GM18870 (cell line): Measurements from ENCODE around the gene ZNF746.
"Not testable (repeated sequence)": the region's sequence is repeated elsewhere in the genome, so short reads cannot be mapped to it uniquely, and the experiment has no call there.

Source experiments
- ATAC-seq: cut with Tn5 transposase; IDR thresholded peaks from one replicate; pipeline ENCODE4 v1.9.1; 2021; ENCODE audit warnings: moderate library complexity; ENCODE audit not compliant: unreplicated experiment

The ZNF746 gene

GRCh38 chr7:149459540-149460452 lies 37.8 kb downstream of the ZNF746 start:
- peak; percentile 8 for ATAC-seq

- no peak for ATAC-seq
Measured at GRCh38 chr7:149459201-149459539, 38.4 kb downstream of the ZNF746 start.

GRCh38 chr7:149458235-149458634 lies 39.4 kb downstream of the ZNF746 start:
- no peak for ATAC-seq

- ATAC-seq = no peak
Measured at GRCh38 chr7:149457766-149458165, 39.8 kb downstream of the ZNF746 start.

- ATAC-seq = no peak
Measured at GRCh38 chr7:149456506-149457421, 40.8 kb downstream of the ZNF746 start.

GRCh38 chr7:149455175-149455950 lies 42.2 kb downstream of the ZNF746 start:
- ATAC-seq = no peak

- no peak for ATAC-seq
Measured at GRCh38 chr7:149454750-149455149, 42.9 kb downstream of the ZNF746 start.

- ATAC-seq = no peak
Measured at GRCh38 chr7:149454006-149454405, 43.6 kb downstream of the ZNF746 start.

- ATAC-seq = no peak
Measured at GRCh38 chr7:149450821-149451220, 46.8 kb downstream of the ZNF746 start.

- no peak for ATAC-seq
Measured at GRCh38 chr7:149449897-149450296, 47.7 kb downstream of the ZNF746 start.

GRCh38 chr7:149448961-149449360 lies 48.6 kb downstream of the ZNF746 start:
- no peak for ATAC-seq

GRCh38 chr7:149446026-149446425 lies 51.6 kb downstream of the ZNF746 start:
- ATAC-seq = not testable (repeated sequence)

- no peak for ATAC-seq
Measured at GRCh38 chr7:149444287-149444686, 53.3 kb downstream of the ZNF746 start.

- no peak for ATAC-seq
Measured at GRCh38 chr7:149443523-149443922, 54.1 kb downstream of the ZNF746 start.

GRCh38 chr7:149442924-149443323 lies 54.7 kb downstream of the ZNF746 start:
- no peak for ATAC-seq

- ATAC-seq = no peak
Measured at GRCh38 chr7:149440222-149440621, 57.4 kb downstream of the ZNF746 start.

- ATAC-seq = no peak
Measured at GRCh38 chr7:149436358-149436757, 61.3 kb downstream of the ZNF746 start.

- no peak for ATAC-seq
Measured at GRCh38 chr7:149433124-149433523, 64.5 kb downstream of the ZNF746 start.

GRCh38 chr7:149432121-149432691 lies 65.4 kb downstream of the ZNF746 start:
- no peak for ATAC-seq

- ATAC-seq = no peak
Measured at GRCh38 chr7:149431486-149432120, 66.0 kb downstream of the ZNF746 start.
